Muscle layer of colon (tissue), 2 donors: ENCODE measurements around the gene PRICKLE3.

Source experiments
- H3K27ac ChIP-seq: one replicate; pipeline ENCODE4 v1.7.0; 2013; ENCODE audit warnings: low read depth, mild to moderate bottlenecking, low read length, moderate library complexity
- H3K27me3 ChIP-seq, 2 donors: one replicate each; pipeline ENCODE4 v1.7.0; 2013; ENCODE audit warnings: low read length in 2 of 2, mild to moderate bottlenecking in 2 of 2; ENCODE audit not compliant: insufficient read depth in 2 of 2, control insufficient read depth in 1 of 2
- H3K36me3 ChIP-seq: one replicate; pipeline ENCODE4 v1.7.0; 2013; ENCODE audit warnings: mild to moderate bottlenecking, low read length; ENCODE audit not compliant: insufficient read depth
- H3K4me1 ChIP-seq: one replicate; pipeline ENCODE4 v1.7.0; 2013; ENCODE audit warnings: mild to moderate bottlenecking, low read length; ENCODE audit not compliant: insufficient read depth
- H3K4me3 ChIP-seq, 2 donors: one replicate each; pipeline ENCODE4 v1.7.0; 2013; ENCODE audit warnings: low read length in 2 of 2, low read depth in 1 of 2, mild to moderate bottlenecking in 1 of 2, moderate library complexity in 1 of 2
- H3K9ac ChIP-seq: one replicate; pipeline ENCODE4 v1.7.0; 2013; ENCODE audit warnings: low read length
- H3K9me3 ChIP-seq: one replicate; pipeline ENCODE4 v1.7.0; 2013; ENCODE audit warnings: mild to moderate bottlenecking, low read length
- donor health status: abdominal sarcoma.
- donor health status: Adenocarcinoma of cecum.

Gene PRICKLE3

GRCh38 chrX:49221868-49222267 is 35.7 kb upstream of the PRICKLE3 start:
- Histone ChIP-seq H3K27me3 (peaks cover 0 to 9% of the 10 kb centered on the region in 2 donors), H3K9ac (no peak overlapping the region), H3K36me3 (no peaks in the 10 kb centered on the region), H3K4me1 (no peaks in the 10 kb centered on the region), H3K9me3 (no peaks in the 10 kb centered on the region), H3K27ac (no peak overlapping the region), H3K4me3 (no peak overlapping the region)

- no peaks in the 10 kb centered on the region for H3K27me3 ChIP-seq
- H3K36me3 ChIP-seq = no peaks in the 10 kb centered on the region
- H3K27ac ChIP-seq = no peak overlapping the region
- H3K4me1 ChIP-seq = no peaks in the 10 kb centered on the region
- no peak overlapping the region for H3K9ac ChIP-seq
- H3K4me3 ChIP-seq = no peak overlapping the region
- H3K9me3 ChIP-seq = no peaks in the 10 kb centered on the region
Measured at GRCh38 chrX:49220100-49220499, 33.9 kb upstream of the PRICKLE3 start.

GRCh38 chrX:49214996-49215526 is 28.9 kb upstream of the PRICKLE3 start:
- no peaks in the 10 kb centered on the region for H3K27me3 ChIP-seq
- no peak overlapping the region for H3K4me3 ChIP-seq
- H3K9me3 ChIP-seq = no peaks in the 10 kb centered on the region
- no peaks in the 10 kb centered on the region for H3K36me3 ChIP-seq
- H3K9ac ChIP-seq = no peak overlapping the region
- H3K27ac ChIP-seq = no peak overlapping the region
- H3K4me1 ChIP-seq = no peaks in the 10 kb centered on the region

- Histone ChIP-seq H3K36me3 (no peaks in the 10 kb centered on the region), H3K9me3 (no peaks in the 10 kb centered on the region), H3K27ac (no peak overlapping the region), H3K27me3 (peaks cover 0 to 4% of the 10 kb centered on the region in 2 donors), H3K9ac (no peak overlapping the region), H3K4me1 (no peaks in the 10 kb centered on the region), H3K4me3 (no peak overlapping the region)
Measured at GRCh38 chrX:49214416-49214815, 28.2 kb upstream of the PRICKLE3 start.

- H3K27me3 ChIP-seq = peaks cover 4% of the 10 kb centered on the region in 2 donors
Measured at GRCh38 chrX:49212861-49213260, 26.7 kb upstream of the PRICKLE3 start.

GRCh38 chrX:49212209-49212608 is 26.0 kb upstream of the PRICKLE3 start:
- H3K27me3 ChIP-seq = peaks cover 4% of the 10 kb centered on the region in 2 donors
- H3K27ac ChIP-seq = no peak overlapping the region
- no peak overlapping the region for H3K4me3 ChIP-seq
- no peaks in the 10 kb centered on the region for H3K36me3 ChIP-seq
- no peaks in the 10 kb centered on the region for H3K9me3 ChIP-seq
- no peak overlapping the region for H3K9ac ChIP-seq
- H3K4me1 ChIP-seq = no peaks in the 10 kb centered on the region

More at GRCh38 chrX:49212861-49213260, 26.7 kb upstream of the PRICKLE3 start:
- Histone ChIP-seq H3K4me1 (no peaks in the 10 kb centered on the region), H3K27ac (no peak overlapping the region), H3K9ac (no peak overlapping the region), H3K36me3 (no peaks in the 10 kb centered on the region), H3K9me3 (no peaks in the 10 kb centered on the region), H3K4me3 (no peak overlapping the region)

- Histone ChIP-seq H3K4me3 (no peak overlapping the region), H3K9ac (no peak overlapping the region), H3K27ac (no peak overlapping the region), H3K9me3 (no peaks in the 10 kb centered on the region), H3K27me3 (peaks cover 4% of the 10 kb centered on the region in 2 donors), H3K36me3 (no peaks in the 10 kb centered on the region), H3K4me1 (no peaks in the 10 kb centered on the region)
Measured at GRCh38 chrX:49211074-49211473, 24.9 kb upstream of the PRICKLE3 start.

GRCh38 chrX:49210406-49210805 is 24.2 kb upstream of the PRICKLE3 start:
- H3K9ac ChIP-seq = no peak overlapping the region
- H3K27ac ChIP-seq = no peak overlapping the region
- no peaks in the 10 kb centered on the region for H3K36me3 ChIP-seq
- H3K4me3 ChIP-seq = no peak overlapping the region
- H3K27me3 ChIP-seq = peaks cover 4% of the 10 kb centered on the region in 2 donors
- no peaks in the 10 kb centered on the region for H3K9me3 ChIP-seq
- no peaks in the 10 kb centered on the region for H3K4me1 ChIP-seq

GRCh38 chrX:49209434-49210251 is 23.5 kb upstream of the PRICKLE3 start:
- Histone ChIP-seq H3K9ac (no peak overlapping the region), H3K27ac (no peak overlapping the region)

GRCh38 chrX:49208399-49208798 is 22.2 kb upstream of the PRICKLE3 start:
- Histone ChIP-seq H3K9ac (no peak overlapping the region), H3K4me3 (no peak overlapping the region), H3K9me3 (no peaks in the 10 kb centered on the region), H3K27me3 (peaks cover 4% of the 10 kb centered on the region in 2 donors), H3K4me1 (no peaks in the 10 kb centered on the region), H3K36me3 (no peaks in the 10 kb centered on the region), H3K27ac (no peak overlapping the region)

More at GRCh38 chrX:49209434-49210251, 23.5 kb upstream of the PRICKLE3 start:
- H3K36me3 ChIP-seq = no peaks in the 10 kb centered on the region
- H3K4me3 ChIP-seq = no peak overlapping the region
- peaks cover 4% of the 10 kb centered on the region in 2 donors for H3K27me3 ChIP-seq
- H3K4me1 ChIP-seq = no peaks in the 10 kb centered on the region
- H3K9me3 ChIP-seq = no peaks in the 10 kb centered on the region

GRCh38 chrX:49206543-49206942 is 20.4 kb upstream of the PRICKLE3 start:
- Histone ChIP-seq H3K9ac (no peak overlapping the region), H3K36me3 (no peaks in the 10 kb centered on the region), H3K27ac (no peak overlapping the region), H3K4me1 (no peaks in the 10 kb centered on the region), H3K27me3 (peaks cover 4% of the 10 kb centered on the region in 2 donors), H3K9me3 (no peaks in the 10 kb centered on the region), H3K4me3 (no peak overlapping the region)

- H3K4me3 ChIP-seq = no peak overlapping the region
- no peak overlapping the region for H3K9ac ChIP-seq
- peaks cover 4% of the 10 kb centered on the region in 2 donors for H3K27me3 ChIP-seq
- no peak overlapping the region for H3K27ac ChIP-seq
- H3K4me1 ChIP-seq = no peaks in the 10 kb centered on the region
- no peaks in the 10 kb centered on the region for H3K9me3 ChIP-seq
- H3K36me3 ChIP-seq = no peaks in the 10 kb centered on the region
Measured at GRCh38 chrX:49205443-49205842, 19.3 kb upstream of the PRICKLE3 start.
